Omental fat pad (tissue), 4 donors: ENCODE results near the gene KCNS3. TPM values are rescaled to one million over a fixed set of nuclear protein-coding genes. Genes with fewer than 3 reads are reported as not detected.

Experiments used
- ATAC-seq: fragments of 150-250 bp; one replicate; pipeline ENCODE4 v1.9.1; 2016; ENCODE audit warnings: mild to moderate bottlenecking, moderate library complexity; ENCODE audit not compliant: low FRiP score
- DNase-seq: peaks from one replicate; pipeline ENCODE4 v3.0.0-alpha.2; 2019; ENCODE audit warnings: low spot score
- CTCF ChIP-seq, 3 donors: fragments of 450-650 bp; IDR thresholded peaks; one replicate each; pipeline ENCODE4 v1.5.1; 2016 to 2017; ENCODE audit warnings: antibody characterized with exemption in 3 of 3, mild to moderate bottlenecking in 3 of 3, moderate library complexity in 2 of 3
- total RNA-seq, 4 donors: library from RNA; depleted of rRNA; stranded (reverse); fragments of >200 nt; gene quantifications; one replicate each; pipeline ENCODE4 v1.1.0, GENCODE V29; 2016

The KCNS3 gene
- total RNA-seq, 4 donors from 2014 or later, result 4.8 to 17.8 (median 9.5) TPM

- DNase-seq, result no peak
- no peak for TF ChIP-seq CTCF (IDR thresholded peaks at IDR 0.05)
- no peak for ATAC-seq
Observed at GRCh38 chr2:17915811-17916518, 37.5 kb downstream of the KCNS3 start.

- TF ChIP-seq CTCF (IDR thresholded peaks at IDR 0.05), result no peak
- ATAC-seq, result no peak
- no peak for DNase-seq
Observed at GRCh38 chr2:17916584-17916983, 38.1 kb downstream of the KCNS3 start.

- TF ChIP-seq CTCF (IDR thresholded peaks at IDR 0.05), result no peak
- ATAC-seq (no peak), DNase-seq (no peak)
Observed at GRCh38 chr2:17918789-17919188, 40.3 kb downstream of the KCNS3 start.

GRCh38 chr2:17930773-17931172 is 52.3 kb downstream of the KCNS3 start:
- no peak for DNase-seq
- no peak for ATAC-seq
- no peak for TF ChIP-seq CTCF (IDR thresholded peaks at IDR 0.05)

GRCh38 chr2:17933256-17933655 is 54.8 kb downstream of the KCNS3 start:
- no peak for ATAC-seq
- no peak for DNase-seq
- TF ChIP-seq CTCF (IDR thresholded peaks at IDR 0.05), result no peak

GRCh38 chr2:17934721-17935120 is 56.3 kb downstream of the KCNS3 start:
- DNase-seq (no peak), ATAC-seq (no peak)
- no peak for TF ChIP-seq CTCF (IDR thresholded peaks at IDR 0.05)

GRCh38 chr2:17935242-17935885 is 56.9 kb downstream of the KCNS3 start:
- no peak for TF ChIP-seq CTCF (IDR thresholded peaks at IDR 0.05)
- ATAC-seq, result no peak

More at GRCh38 chr2:17935242-17935885, 56.9 kb downstream of the KCNS3 start:
- DNase-seq, result no peak
